Hematopoietic multipotent progenitor cell treated with erythropoietin and hydrocortisone succinate and interleukin-3 and kit ligand, for 6 days (in vitro differentiated cells): ENCODE measurements around the gene MGAT5B.
A peak's percentile ranks its signal among the peaks of the same experiment; 100 is the strongest.

Source experiments
- DNase-seq: peaks from one replicate; pipeline ENCODE4 v3.0.0-alpha.2; 2015

The MGAT5B gene

DNA sequence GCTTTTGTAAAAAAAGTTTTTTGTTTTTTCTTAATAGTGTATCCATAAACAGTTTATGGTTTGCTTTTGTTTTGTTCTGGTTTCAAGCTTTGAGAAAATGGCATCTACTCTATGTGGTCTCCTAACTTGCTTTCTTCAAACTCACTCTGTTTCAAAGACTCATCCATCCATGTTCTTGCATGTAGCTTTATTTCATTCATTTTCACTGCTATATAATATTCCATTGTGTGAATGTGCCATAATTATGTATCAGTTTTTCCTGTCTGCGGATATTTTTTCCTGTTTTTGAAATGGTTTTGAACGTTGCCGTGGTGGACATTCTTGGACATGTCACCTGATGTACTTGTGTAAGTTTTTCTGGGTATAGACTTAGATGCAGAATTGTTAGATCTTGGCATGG lies 39.1 kb downstream of the MGAT5B start:
- DNase-seq, result no peak

DNA sequence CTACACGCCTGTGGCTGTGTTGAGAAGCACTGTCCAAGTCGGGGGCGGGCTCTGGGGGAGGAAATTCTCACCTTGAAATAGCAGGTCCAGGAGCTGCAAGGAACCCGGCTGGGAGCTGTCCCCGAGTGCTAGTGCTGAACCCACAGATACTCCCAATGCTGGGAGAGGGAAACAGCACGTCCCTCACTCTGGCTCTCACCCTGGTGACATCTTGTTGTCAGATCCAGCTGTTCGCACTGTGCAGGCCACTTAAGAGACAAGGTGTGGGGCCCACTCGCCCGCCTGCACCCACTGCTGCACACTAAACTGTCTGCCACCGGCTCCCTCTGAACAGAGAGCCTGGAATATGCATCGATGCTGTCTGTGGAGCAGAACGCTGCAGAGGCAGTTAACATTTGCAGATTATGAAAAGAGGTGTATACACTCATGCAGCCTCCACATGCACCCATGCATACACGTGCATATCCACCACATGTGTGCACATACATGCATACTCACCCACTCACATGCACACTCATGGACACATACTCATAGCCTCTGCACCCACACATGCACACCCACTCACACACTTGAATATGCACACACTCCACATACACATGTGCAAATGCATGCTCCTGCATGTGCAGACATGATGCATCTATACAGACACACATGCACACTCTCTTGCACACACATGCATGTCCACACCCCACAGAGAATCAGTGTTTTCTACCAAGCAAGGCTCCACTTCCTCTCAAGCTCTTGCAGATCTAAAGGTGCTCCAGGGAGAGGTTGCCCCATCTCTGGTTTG lies 42.0 kb downstream of the MGAT5B start:
- DNase-seq, result peak; percentile 61

- no peak for DNase-seq
These were observed 43.3 kb downstream of the MGAT5B start for GRCh38 chr17:76911299-76912017.

GRCh38 chr17:76912421-76913164 lies 44.4 kb downstream of the MGAT5B start:
- no peak for DNase-seq

- no peak for DNase-seq
These were observed 46.7 kb downstream of the MGAT5B start for GRCh38 chr17:76914937-76915336.

DNA sequence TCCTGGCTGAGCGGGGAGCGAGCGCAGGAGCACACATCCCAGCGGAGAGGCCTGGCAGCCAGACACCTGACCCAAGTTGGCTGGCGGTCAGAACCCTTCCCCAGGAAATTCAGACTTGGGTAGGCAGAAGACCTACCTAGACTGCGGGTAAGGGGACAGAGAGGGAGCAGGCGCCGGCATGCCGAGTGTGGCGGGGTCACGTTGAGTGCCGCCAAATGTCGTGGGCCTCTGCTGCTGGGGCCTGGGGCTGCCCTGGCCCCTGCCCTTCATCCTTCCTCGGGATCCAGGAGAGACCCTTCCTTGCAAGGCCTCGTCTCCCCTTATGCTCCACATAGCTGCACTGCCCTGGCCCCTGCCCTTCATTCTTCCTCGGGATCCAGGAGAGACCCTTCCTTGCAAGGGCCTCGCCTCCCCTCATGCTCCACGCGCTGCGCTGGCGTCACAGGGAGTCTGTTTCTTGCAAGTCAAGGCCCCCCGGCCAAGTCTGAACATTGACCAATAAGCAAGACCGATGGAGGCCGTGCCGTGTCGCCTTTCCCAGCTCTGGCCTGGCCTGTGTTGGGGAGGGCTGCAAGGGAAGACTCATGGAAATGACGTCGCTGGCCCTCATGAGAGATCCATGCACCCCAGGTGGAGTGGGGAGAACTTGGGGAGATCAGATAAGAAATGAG lies 47.8 kb downstream of the MGAT5B start:
- DNase-seq, result no peak

GRCh38 chr17:76917829-76918228 lies 49.6 kb downstream of the MGAT5B start:
- DNase-seq, result no peak

GRCh38 chr17:76918811-76919210 lies 50.6 kb downstream of the MGAT5B start:
- DNase-seq, result no peak

- DNase-seq, result no peak
These were observed 52.3 kb downstream of the MGAT5B start for GRCh38 chr17:76920364-76921139.

DNA sequence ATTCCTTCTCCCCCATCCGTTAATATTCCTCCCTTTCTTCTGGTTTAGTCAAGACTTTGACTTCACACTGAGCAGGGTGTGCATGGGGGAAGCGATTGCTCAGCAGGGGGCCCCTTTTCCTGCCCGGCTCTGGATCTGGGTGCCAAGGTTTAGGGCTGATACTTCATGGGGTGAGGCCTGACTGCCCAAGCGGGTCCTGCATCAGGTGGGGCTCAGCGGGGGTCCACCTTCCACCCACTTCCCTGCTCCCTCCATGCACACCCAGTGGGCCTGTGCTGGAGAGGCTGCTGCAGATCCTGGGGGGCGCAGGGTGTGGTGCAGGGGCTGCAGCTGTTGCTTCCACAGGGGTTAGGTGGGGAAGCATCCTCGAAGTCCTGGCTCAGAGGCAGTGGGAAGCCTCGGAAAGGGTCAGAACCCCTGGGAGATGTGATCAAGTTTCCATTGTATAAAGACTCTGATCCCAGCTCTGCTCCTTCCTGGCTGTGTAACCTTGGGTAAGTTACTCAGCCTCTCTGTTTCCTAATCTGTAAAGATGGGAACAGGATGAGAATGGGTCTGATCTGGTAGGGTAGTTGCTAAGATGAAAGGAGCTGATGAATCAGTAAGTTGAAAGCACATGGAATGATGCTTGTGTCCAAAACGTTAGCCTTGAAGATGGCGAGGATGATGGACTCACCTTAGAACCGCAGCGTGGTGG lies 53.3 kb downstream of the MGAT5B start:
- no peak for DNase-seq

- no peak for DNase-seq
These were observed 53.9 kb downstream of the MGAT5B start for GRCh38 chr17:76922084-76922483.

- DNase-seq, result no peak
These were observed 54.8 kb downstream of the MGAT5B start for GRCh38 chr17:76922967-76923366.

DNA sequence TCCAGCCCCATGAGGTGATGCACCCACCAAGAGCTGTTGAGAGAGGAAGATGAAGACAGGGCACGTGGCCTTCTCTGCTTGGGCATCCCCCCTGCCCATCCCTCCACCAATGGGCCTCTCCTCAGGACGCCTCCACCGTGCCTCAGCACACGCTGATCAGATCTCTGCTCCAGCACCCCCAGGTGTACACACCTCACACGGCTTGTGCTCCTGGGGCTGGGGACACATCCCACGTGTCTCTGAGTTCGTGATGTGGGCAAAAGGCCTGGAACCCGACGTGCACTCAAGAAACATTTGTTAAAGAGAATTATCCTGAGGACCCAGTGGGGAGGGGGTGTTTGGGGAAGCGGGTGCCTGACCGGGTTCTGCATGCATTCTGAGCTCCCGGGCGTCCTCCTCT lies 55.3 kb downstream of the MGAT5B start:
- DNase-seq, result no peak

GRCh38 chr17:76924345-76925342 lies 56.4 kb downstream of the MGAT5B start:
- no peak for DNase-seq

DNA sequence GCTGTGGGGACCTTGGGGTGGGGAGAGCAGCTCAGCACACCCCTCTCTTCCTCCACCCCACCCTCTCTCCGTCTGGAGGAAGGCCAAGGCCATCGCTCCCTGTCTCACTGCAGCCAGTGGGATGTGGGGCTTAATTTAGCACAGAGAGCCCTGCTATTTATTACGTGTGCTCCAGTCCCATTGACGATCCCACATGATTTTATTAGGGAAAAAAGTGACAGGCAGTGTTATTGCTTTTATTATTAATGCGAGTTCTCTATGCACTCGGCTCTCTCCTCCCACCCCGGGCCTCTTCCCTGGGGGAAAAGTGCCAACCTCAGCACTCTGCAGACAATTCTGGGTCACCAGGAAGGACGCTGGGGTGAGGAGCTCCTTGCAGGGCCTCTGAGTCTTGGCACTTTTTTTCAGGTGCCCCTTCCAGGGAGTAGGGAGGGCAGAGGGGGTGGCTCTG lies 57.3 kb downstream of the MGAT5B start:
- no peak for DNase-seq

GRCh38 chr17:76926237-76926866 lies 58.1 kb downstream of the MGAT5B start:
- no peak for DNase-seq

DNA sequence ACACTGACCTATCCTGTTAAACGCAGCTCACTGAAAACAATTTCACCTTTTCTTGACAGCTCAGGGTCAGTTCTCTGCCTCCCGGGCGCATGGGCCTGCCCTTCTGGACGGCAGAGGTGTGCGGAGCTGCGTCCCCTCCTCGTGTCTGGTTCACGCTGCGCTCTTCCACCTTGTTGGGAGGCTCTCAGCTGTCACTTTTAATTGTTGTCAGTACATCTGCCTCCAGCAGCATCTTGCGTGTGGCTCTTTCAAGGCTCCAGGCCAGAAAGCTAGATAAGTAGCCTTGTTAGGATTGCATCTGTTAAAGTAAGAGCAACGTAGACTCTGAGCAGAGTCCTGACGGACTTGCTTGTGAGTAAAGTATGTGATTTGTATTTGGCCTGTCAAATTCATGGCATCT lies 59.4 kb downstream of the MGAT5B start:
- DNase-seq, result no peak

DNA sequence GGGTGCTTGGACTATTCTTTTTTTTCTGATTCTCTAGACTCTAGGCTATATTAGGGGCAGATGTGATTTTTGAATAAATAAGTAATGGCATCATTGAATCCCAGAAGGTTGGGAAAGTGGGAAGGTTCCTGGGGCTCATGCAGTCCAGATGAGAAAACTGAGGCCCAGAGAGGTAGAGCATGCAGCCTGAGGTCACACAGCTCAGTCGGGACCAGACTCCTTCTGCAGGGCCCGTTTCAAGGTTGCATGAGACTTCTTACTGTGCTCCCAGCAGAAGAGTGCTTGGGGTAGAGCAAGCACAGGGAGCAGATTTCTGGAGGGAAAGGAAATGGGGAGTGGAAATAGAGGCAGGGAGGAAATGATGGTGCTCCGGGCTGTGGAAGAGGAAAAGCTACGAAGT lies 59.8 kb downstream of the MGAT5B start:
- DNase-seq, result no peak

DNA sequence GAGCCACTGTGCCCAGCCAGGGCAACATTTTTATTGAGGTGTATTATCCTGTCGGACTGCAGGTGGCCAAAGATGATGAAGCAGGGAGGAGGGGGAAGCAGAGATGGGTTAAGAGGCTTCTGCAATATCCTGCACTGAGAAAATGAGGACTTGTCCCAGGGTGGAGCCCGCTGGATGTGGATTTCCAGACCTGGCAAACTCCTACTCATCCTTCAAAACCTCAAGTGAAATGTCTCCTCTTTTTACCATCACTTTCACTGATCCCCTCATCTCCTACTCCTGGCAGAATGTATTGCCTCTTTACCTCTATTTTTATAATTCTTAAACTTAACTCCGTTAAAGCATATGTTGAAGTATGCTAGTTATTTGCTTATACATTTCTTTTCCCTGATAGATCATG lies 60.9 kb downstream of the MGAT5B start:
- DNase-seq, result no peak

DNA sequence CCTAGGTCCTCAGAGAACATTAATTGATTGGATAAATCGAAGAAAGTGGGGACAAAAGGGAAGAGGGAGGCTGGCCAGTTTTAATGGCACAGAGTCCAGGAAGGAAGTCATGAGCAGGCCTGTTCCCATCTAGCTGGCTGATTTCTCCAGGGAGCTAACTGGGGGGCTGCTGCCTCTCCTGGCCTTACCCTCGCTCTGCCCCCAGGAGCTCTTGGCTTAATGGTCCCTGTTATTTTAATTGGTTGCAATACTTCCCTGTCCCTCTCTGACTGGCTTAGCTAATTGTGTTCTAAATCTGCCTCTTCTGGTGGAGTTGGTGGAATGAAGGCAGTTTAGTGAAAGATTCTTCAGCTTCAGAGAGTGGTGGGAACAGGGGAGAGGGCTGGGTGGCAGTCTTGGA lies 61.4 kb downstream of the MGAT5B start:
- no peak for DNase-seq
